NCI-H128 (cell line): ENCODE measurements around the gene UBE2I.
"Not testable (repeated sequence)": the region's sequence is repeated elsewhere in the genome, so short reads cannot be mapped to it uniquely, and the experiment has no call there.

ENCODE experiments used
- DNase-seq: peaks from one replicate; lab custom pipeline; 2025; ENCODE audit not compliant: unreplicated experiment; lab: John Stamatoyannopoulos, UW

Gene UBE2I

GRCh38 chr16:1308977-1309885 is at the start of gene UBE2I:
Gene UBE2I (plus strand): TSS chr16:1309636. CDS start chr16:1314031, 4,395 bp downstream.
- peak; percentile 93 for DNase-seq

- DNase-seq: no peak
Observed at GRCh38 chr16:1259760-1260068, 49.7 kb upstream of the UBE2I start.

- DNase-seq: no peak
Observed at GRCh38 chr16:1260101-1260680, 49.2 kb upstream of the UBE2I start.

GRCh38 chr16:1261131-1261892 is 48.1 kb upstream of the UBE2I start:
- DNase-seq: no peak

GRCh38 chr16:1262210-1262845 is 47.1 kb upstream of the UBE2I start:
- no peak for DNase-seq

- no peak for DNase-seq
Observed at GRCh38 chr16:1262846-1263221, 46.6 kb upstream of the UBE2I start.

- DNase-seq: no peak
Observed at GRCh38 chr16:1263591-1264344, 45.7 kb upstream of the UBE2I start.

- no peak for DNase-seq
Observed at GRCh38 chr16:1264345-1265089, 44.9 kb upstream of the UBE2I start.

- no peak for DNase-seq
Observed at GRCh38 chr16:1265090-1265630, 44.3 kb upstream of the UBE2I start.

- no peak for DNase-seq
Observed at GRCh38 chr16:1265826-1266225, 43.6 kb upstream of the UBE2I start.

- DNase-seq: not testable (repeated sequence)
Observed at GRCh38 chr16:1269418-1269817, 40.0 kb upstream of the UBE2I start.

- no peak for DNase-seq
Observed at GRCh38 chr16:1271380-1271723, 38.1 kb upstream of the UBE2I start.

- peak; percentile 76 for DNase-seq
Observed at GRCh38 chr16:1271724-1272413, 37.6 kb upstream of the UBE2I start.

- DNase-seq: no peak
Observed at GRCh38 chr16:1272453-1273198, 36.8 kb upstream of the UBE2I start.

GRCh38 chr16:1273816-1274215 is 35.6 kb upstream of the UBE2I start:
- no peak for DNase-seq

- DNase-seq: no peak
Observed at GRCh38 chr16:1274767-1275166, 34.7 kb upstream of the UBE2I start.

- DNase-seq: no peak
Observed at GRCh38 chr16:1275791-1276579, 33.5 kb upstream of the UBE2I start.

- DNase-seq: no peak
Observed at GRCh38 chr16:1276580-1276878, 32.9 kb upstream of the UBE2I start.
